ENCODE data around the gene LSM7. TPM values are rescaled to one million over a fixed set of nuclear protein-coding genes. Genes with fewer than 3 reads are reported as not detected.

Gene LSM7
- total and polyA plus RNA-seq, 9 of the 15 experiments (the other 6 are each of a cell fraction or from before 2014, with no cell fraction given): 40.5 to 690 (median 265) TPM

DNA sequence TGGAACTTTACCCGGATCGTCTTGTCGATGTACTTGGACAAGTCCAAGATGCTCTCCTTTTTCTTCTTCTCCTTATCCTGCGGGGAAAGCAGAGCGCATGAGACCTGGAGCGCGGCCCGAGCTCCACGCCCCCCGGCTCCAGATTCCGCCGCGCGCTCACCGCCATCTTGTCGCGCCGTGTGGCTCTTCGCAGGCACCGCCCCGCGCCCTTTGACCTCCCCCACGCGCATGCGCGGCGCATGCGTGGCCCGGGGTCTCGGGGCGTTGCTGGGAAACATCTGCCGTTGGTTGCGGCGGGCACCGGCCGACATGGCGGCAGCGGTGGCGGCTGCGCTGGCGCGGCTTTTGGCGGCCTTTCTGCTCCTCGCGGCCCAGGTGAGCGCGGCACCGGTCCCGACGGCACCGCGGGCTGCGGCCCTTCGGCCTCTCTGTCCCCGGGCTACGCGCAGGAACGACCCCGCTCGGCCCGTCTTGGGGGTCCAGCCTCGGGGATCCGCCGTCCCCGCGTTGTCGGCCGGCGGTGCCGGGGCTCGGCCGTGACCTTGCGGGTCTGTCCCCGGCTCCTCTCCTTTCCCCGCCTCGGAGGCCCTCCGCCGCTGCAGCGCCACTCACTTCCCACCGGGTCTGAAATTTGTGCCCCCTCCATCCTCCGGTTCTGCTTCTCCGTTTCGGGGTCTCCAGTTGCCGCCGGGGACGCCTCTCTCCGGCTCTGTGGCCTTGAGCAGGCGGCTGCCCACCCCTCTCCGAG, at the start of gene LSM7, which contains the start of gene SPPL2B (continued):
- TF ChIP-seq TBL1XR1 (IDR thresholded peaks at IDR 0.05; ENCODE audit: low read length in 2 of 2) (peak in 1 of 2 experiments; percentile 80; a peak in 1 of 4 replicates), FIP1L1 (IDR thresholded peaks at IDR 0.05; ENCODE audit: low read depth, low read length, poor library complexity, severe bottlenecking) (peak; percentile 84), MBD2 (IDR thresholded peaks at IDR 0.05; ENCODE audit: borderline replicate concordance, low read depth) (peak; percentile 65; the same call in 1 of the 2 replicates), LCOR (CRISPR knock-in tag; IDR thresholded peaks at IDR 0.05) (no peak), BRF1 (IDR thresholded peaks at IDR 0.05; ENCODE audit: borderline replicate concordance, extremely low read depth, insufficient read length) (no peak), RBM34 (IDR thresholded peaks at IDR 0.05; ENCODE audit: borderline replicate concordance, insufficient read depth, low read length) (peak; percentile 86; the same call in 1 of the 2 replicates), GABPB2 (CRISPR knock-in tag; conservative IDR thresholded peaks at IDR 0.05) (no peak), GTF2E2 (tag; IDR thresholded peaks at IDR 0.05) (peak; percentile 93), RBBP5 (IDR thresholded peaks at IDR 0.05; ENCODE audit: borderline replicate concordance, insufficient read depth, low read length, poor library complexity, severe bottlenecking) (peak; percentile 99), KLF13 (tag; IDR thresholded peaks at IDR 0.05; ENCODE audit: borderline replicate concordance, low read depth) (peak; percentile 95), EGR1 (conservative IDR thresholded peaks at IDR 0.05) (no peak), TRIM24 (IDR thresholded peaks at IDR 0.05) (no peak)
- TF ChIP-seq, protein P1, sequence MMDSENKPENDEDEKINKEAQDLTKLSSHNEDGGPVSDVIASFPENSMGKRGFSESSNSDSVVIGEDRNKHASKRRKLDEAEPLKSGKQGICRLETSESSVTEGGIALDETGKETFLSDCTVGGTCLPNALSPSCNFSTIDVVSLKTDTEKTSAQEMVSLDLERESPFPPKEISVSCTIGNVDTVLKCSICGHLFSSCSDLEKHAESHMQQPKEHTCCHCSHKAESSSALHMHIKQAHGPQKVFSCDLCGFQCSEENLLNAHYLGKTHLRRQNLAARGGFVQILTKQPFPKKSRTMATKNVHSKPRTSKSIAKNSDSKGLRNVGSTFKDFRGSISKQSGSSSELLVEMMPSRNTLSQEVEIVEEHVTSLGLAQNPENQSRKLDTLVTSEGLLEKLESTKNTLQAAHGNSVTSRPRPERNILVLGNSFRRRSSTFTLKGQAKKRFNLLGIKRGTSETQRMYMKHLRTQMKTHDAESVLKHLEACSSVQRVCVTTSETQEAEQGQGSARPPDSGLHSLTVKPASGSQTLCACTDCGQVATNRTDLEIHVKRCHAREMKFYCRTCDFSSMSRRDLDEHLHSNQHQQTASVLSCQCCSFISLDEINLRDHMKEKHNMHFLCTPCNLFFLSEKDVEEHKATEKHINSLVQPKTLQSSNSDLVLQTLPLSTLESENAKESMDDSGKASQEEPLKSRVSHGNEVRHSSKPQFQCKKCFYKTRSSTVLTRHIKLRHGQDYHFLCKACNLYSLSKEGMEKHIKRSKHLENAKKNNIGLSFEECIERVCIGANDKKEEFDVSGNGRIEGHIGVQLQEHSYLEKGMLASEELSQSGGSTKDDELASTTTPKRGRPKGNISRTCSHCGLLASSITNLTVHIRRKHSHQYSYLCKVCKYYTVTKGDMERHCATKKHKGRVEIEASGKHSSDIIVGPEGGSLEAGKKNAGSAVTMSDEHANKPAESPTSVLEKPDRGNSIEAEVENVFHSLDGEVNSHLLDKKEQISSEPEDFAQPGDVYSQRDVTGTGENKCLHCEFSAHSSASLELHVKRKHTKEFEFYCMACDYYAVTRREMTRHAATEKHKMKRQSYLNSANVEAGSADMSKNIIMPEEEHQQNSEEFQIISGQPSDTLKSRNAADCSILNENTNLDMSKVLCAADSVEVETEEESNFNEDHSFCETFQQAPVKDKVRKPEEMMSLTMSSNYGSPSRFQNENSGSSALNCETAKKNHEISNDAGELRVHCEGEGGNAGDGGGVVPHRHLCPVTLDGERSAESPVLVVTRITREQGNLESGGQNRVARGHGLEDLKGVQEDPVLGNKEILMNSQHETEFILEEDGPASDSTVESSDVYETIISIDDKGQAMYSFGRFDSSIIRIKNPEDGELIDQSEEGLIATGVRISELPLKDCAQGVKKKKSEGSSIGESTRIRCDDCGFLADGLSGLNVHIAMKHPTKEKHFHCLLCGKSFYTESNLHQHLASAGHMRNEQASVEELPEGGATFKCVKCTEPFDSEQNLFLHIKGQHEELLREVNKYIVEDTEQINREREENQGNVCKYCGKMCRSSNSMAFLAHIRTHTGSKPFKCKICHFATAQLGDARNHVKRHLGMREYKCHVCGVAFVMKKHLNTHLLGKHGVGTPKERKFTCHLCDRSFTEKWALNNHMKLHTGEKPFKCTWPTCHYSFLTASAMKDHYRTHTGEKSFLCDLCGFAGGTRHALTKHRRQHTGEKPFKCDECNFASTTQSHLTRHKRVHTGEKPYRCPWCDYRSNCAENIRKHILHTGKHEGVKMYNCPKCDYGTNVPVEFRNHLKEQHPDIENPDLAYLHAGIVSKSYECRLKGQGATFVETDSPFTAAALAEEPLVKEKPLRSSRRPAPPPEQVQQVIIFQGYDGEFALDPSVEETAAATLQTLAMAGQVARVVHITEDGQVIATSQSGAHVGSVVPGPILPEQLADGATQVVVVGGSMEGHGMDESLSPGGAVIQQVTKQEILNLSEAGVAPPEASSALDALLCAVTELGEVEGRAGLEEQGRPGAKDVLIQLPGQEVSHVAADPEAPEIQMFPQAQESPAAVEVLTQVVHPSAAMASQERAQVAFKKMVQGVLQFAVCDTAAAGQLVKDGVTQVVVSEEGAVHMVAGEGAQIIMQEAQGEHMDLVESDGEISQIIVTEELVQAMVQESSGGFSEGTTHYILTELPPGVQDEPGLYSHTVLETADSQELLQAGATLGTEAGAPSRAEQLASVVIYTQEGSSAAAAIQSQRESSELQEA (IDR thresholded peaks at IDR 0.05; ENCODE audit: low read depth): no peak
- TF ChIP-seq, protein P2, sequence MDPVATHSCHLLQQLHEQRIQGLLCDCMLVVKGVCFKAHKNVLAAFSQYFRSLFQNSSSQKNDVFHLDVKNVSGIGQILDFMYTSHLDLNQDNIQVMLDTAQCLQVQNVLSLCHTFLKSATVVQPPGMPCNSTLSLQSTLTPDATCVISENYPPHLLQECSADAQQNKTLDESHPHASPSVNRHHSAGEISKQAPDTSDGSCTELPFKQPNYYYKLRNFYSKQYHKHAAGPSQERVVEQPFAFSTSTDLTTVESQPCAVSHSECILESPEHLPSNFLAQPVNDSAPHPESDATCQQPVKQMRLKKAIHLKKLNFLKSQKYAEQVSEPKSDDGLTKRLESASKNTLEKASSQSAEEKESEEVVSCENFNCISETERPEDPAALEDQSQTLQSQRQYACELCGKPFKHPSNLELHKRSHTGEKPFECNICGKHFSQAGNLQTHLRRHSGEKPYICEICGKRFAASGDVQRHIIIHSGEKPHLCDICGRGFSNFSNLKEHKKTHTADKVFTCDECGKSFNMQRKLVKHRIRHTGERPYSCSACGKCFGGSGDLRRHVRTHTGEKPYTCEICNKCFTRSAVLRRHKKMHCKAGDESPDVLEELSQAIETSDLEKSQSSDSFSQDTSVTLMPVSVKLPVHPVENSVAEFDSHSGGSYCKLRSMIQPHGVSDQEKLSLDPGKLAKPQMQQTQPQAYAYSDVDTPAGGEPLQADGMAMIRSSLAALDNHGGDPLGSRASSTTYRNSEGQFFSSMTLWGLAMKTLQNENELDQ (CRISPR knock-in tag; IDR thresholded peaks at IDR 0.05; ENCODE audit: borderline replicate concordance): no peak

Data from K562 (cell line).